Stimulated activated CD8-positive, alpha-beta memory T cell treated with anti-CD3 and anti-CD28 coated beads, Interleukin-4, amount 100 ng/mL, for 1 hour (primary cell): ENCODE data around the gene BZW2.
"Not testable (repeated sequence)": the region's sequence is repeated elsewhere in the genome, so short reads cannot be mapped to it uniquely, and the experiment has no call there.

Experiments
- DNase-seq, 2 donors: peaks; one replicate each; pipeline ENCODE4 v3.0.0-alpha.2; 2020; ENCODE audit warnings: low read depth in 2 of 2, low spot score in 1 of 2

Gene BZW2

DNA sequence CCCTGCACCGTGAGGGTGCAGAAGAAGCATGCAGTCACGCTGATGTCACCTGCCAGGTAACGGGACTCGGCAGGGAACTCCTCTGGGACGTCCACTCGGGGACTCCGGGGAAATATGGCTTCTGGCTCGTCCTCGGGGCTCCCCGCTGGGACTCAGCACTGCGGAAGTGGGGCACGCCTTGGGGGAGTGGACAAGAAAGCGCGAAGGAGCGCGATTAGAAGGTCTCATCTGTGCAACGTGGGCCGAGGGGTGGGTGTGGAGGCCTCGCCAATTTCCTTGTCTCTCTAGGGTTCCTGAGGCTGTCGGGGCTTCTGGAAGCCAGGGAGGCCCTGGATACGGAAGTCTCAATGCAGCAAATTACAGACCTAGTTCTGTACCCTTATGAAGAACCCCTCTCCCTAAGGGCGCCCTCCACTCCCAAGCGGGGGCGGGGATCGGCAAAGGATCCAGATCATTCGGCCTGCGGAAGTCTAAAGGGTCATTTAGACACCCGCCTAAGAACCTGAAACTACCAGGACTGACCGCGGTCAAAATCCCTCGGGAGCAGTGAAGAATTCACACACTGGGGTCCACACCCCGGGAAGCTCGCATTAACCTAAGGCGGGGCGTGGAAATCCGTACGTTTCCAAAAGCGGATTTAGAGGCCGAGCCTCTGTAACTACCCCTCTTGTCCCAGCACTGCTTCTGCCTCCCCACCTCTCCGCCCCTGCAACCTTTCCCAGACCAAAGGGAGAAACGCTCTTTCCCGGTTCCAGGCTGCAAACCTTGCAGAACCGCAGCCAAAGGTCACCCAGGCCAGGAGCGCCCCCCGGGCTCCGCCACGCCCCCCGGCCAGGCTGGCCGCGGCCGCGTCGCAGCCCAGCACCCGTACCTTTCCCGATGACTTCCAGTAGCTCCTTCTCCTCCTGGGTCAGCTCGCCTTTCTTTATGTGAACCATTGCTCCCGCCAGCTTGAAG, 1.1 kb upstream of the BZW2 start:
- peak in 1 of 2 donors; percentile 36 for DNase-seq

DNA sequence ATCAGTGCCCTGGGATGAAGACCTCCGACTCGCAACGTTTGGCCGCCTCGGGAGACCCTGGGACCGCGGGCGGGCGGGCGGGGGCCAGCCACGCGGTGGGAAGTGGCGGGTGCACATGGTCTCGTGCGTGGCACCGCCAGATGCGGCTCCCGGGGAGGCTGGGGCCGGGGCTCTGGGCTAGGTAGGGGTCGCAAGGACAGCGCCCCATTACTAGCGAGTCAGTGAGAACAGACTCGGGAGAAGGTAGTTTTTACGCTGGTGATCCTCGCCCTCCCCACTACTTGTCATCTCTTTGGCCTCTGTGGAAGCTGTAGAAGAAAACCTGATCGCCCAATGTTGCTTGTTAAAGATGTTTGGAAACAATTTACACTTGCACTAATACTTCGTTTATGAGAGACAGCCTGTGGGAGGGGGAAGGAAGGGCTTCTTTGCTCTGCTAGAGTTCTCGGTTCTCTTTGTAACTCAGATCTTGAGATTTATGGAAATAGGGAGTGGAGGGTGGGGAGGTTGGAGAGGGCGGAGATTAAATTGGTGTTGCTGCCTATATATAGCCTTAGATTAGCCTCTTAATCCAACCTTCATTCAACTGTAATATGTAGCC, 591 bp downstream of the BZW2 start:
- no peak for DNase-seq

DNA sequence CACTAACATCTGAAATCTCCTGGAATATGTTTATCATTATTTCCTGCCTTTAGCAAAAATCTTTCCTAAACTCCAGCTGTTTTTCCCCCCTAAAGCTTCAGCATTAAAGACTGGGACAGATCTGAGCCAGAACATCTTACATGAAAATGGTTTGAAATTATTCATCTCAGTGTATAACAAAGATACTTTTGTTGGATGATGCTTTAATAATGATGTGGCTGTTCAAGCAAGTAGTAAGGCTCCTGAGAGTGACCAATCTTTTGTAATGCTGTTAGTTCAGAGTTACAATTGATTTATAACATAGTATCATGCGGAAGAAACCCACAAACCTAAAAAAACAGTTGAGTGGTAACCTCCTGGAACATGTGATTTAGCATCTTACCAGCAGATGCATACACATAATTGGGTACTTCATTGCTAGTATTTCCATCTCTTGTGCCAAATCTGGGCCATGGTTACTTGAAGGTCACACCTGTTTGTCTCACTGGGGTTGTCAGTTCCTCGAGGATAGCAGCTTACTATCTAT, 1.5 kb downstream of the BZW2 start:
- no peak for DNase-seq

DNA sequence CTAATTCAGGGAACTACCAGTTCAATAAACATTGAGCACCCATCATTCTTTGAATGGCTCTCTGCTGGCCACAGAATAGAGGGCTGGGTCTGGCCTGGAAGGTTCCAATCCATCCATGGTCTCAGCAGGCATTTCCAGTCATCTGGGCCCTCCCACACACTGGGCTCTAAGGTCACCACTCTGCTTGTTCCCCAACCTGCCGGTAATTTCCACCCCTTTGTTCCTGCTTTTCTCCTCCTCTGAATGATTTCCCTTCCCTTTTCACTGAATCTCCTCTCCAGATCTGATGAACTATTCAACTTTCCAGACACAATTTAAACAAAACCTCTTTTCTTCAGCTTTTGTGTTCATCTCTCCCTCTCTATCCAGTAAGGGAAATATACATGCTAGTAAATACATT, 2.6 kb downstream of the BZW2 start:
- no peak for DNase-seq

DNA sequence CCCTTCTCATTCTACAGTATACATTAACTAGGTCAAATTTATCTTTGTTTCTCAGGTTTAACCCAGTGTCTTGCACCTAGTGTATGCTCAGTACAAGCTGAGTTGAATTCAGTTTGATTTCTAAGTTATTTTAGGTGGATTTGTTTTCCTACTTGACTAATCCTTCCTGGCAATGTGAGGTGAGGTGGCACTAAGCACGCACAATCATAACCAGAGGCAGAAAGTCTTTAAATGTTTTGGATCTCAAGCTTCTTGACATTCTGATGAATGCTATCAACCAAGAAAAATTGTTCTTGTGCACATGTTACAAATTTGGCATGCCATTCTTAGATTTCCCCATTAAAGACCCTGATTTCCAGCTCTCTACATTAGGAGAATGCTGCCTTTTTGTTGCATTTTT, 3.2 kb downstream of the BZW2 start:
- no peak for DNase-seq

DNA sequence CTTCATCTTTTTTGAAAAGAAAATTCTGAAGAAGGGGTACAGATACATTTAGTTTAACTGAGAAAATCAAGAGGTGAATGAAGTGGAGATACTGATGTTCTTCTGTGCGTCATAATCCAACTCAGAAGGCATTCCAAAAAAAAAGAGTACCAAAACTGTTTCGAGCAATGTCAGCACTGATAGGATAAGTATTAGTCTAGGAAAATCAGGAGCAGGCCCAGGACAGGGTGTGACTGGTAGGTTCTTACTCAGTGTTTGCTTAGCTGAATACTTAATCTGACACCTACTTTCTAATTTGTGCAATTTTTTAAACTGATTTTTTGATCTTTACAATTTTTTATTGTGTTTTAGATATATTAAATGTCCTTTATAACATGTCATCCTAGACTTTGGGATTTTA, 4.3 kb downstream of the BZW2 start:
- DNase-seq = no peak

DNA sequence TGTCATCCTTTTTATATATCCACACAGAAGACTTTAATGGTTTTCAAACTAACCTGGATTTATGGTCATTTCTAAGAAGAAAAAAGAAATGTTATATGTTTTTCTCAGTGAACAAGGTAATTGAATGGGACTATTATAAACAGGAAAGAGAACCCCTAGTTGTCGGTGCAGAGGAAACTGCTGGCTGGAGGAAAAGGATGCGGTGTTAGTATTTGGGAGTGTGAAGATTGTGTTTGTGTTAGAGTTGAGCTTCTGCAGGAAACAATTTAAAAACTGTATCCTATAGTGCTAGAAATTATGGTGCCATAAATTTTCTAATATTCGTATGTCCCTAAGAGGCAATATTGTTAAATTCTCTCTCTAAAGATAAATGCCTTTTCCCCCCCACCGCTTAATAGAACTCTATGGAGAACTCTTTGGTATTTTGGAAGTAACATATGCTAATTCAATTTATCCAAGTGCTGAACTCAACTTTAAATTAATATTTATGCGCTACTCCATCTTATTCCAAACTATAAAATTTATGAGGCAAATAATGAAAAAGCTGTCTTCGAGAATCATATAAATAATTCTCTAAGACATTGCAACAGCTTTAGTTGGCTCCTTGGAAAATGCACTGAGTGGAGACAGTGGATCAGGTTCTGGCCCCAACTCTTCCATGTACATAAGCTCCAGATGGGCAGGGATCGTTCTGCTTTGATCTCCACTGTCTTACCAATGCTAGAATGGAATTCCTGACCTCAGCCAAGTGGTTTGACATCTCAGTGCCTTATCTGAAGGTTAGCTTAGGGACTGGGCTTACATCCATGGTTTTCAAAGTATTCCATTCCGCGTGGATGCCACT, 5.6 kb downstream of the BZW2 start:
- no peak for DNase-seq

DNA sequence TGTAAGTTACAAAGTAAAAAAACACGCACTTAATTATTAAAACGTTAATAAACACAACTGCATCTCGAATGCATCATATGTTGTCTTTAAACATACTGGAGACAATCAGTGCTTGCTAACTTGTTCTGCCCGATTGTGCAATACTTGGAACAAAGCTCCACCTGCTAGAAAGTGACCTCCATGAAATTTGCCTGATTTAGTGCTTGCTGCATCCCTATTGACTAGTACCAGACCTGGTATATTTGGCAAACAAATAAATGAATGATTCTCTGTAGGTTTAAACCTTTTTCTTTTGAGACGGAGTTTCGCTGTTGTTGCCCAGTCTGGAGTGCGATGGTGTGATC, 6.2 kb downstream of the BZW2 start:
- DNase-seq = no peak

DNA sequence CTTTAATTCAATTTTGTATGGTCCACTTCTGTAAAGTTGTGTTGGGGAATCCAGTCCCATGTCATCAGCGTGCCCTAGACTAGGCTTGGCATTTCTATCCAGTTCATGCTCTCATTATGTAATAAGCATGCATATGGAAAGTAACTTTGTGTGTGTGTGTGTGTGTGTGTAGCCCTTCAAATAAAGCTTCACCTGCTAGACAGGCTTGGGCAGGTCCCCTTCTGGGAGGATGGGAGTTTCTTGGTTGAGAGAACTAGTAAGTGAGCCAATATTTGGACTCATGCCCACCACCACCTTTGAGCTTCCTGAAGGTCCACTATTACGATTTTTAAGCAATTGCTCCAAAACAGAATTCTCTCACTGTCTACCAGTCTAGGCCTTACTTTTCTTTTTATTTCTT, 6.9 kb downstream of the BZW2 start:
- DNase-seq = no peak

DNA sequence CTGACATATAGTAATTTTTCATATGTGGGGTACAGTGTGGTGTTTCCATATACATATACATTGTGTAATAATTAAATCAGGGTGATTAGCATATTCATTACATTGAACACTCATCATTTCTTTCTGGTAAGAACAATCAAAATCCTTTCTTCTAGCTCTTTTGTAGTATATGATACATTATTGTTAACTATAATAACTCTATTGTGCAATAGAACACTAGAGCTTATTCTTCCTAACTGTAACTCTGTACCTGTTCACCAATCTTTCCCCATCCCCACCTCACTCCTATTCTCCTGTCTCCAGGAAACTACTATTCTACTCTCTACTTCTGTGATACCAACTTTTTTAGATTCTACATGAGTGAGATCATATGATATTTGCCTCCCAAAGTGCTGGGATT, 9.4 kb downstream of the BZW2 start:
- no peak for DNase-seq

DNA sequence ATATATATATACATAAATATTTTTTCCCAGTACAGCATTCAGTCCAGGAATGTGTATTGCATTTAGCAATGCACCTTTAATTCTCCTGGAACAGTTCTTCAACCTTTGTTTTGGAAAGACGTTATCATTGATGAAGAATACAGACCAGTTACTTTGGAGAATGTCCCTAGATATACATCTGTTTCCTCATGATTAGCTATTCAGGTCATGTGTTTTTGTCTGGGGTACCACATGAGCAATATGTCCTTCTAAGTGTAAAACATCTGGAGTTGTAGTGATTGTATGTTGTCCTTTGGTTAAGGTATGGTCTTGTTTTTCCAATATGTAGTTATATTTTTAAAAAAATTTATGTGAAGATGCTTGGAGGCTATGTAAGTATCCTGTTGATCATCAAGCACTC, 10.2 kb downstream of the BZW2 start:
- no peak for DNase-seq

DNA sequence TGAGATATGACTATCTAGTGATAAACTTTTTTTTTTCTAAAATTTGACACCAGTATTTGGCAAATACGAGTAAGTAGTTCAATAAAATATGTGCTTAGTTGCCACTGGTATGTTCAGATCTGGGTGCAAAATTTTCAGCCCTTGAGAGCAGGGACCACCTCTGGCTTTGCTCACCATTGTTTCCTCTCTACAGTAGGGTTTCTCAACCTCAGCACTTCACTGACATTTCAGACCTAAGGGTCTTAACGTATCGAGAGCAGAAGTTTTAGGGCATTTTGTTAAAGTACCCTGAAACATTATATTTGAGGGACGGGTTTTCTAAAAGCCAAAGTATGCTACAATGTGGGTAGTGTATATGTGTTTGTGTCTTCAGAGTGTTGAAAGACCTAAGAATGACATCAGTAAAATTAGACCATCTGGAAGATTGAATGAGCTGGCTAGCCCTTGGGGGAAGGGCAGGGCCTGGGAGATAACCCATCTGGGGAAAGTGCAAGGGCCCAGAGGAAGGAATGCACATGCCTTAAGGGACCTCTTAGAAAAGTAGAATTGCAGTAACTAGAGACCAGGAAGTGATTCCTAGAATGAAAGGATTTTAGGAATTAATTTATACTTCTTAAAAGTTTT, 11.8 kb downstream of the BZW2 start:
- no peak for DNase-seq

DNA sequence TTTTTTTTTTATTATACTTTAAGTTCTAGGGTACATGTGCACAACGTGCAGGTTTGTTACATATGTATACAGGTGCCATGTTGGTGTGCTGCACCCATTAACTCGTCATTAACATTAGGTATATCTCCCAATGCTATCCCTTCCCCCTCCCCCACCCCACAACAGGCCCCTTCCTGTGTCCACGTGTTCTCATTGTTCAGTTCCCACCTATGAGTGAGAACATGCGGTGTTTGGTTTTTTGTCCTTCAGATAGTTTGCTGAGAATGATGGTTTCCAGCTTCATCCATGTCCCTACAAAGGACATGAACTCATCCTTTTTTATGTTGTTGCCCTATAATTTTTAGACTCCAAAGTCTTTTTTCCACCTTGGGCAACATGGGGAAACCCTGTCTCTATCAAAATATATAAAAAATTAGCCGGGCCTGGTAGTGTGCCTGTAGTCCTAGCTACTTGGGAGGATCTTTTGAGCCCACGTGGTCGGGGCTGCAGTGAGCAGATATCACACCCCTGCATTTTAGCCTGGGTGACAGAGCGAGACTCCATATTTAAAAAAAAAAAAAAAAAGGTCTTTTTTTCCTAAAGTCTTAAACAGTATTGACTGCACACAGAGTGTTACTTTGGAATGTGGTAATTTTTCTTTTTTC, 14.0 kb downstream of the BZW2 start:
- DNase-seq = not testable (repeated sequence)

DNA sequence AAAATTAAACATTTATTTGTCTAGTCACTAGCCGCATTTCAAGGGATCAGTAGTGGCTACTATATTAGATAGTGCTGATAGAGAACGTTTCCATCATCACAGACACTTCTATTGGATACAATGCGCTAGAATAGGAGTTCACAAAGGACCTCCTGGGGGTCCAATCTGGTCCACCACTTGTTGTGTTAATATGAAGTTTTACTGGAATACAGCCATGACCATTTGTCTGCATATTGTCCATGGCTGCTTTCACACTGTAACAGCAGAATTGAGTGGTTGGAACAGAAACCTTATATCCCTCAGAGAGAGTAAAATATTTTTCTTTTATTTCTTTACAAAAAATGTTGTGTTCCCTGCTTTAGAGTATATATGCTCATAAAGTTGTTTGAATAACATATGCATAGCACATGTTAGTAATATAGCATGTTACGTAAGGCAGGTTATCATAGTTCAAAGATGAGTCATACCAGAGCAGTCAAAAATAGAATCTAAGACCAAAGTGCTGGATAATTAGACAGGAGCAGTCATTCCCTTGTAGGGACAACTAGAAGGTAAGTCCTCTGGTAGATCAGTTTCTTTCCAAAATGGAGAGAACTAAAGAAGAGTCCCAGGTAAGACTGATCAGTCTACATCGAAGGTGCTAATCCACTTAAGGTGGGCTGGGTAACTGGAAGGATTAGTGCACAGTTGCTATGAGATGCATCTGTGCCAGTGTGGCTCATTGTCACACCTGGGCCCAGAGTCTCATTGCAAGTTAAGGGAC, 14.9 kb downstream of the BZW2 start:
- no peak for DNase-seq

DNA sequence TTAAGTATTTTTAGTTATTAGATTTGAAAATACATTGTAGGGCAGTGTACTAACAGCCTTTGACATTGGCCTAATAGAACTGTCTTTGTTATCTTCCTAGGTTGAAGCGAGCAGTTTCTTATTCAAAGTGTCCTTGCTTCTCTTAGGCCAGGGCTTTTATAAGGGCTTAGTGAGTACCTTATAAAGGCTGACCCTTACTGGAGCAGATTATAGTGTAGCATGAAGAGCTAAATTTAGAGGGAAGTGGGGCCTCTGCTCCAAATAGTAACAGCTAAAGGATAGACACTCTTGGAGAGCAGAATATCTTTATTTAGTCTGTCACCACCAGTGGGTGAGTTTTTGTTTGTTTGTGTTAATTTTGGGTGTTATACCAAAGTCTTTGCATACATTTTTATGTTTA, 15.9 kb downstream of the BZW2 start:
- no peak for DNase-seq

DNA sequence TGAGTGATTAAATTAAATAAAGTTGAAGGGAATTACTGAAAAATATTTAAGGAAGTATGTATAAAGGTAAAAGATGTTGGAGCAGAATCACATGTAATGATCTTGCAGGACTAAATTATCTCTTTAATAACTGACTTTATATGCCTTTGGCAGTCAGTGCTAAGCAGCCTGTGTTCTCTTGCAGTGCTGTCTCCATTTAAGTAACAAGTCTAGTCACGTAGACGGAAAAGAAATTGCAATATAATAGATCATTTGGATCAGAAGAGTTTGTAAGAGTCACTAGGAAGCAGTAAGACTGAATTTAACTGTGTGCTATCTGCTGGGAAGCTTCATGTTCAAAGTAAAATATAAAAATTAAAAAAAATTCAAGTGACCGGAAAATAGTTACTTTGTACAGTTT, 21.4 kb downstream of the BZW2 start:
- DNase-seq = no peak

DNA sequence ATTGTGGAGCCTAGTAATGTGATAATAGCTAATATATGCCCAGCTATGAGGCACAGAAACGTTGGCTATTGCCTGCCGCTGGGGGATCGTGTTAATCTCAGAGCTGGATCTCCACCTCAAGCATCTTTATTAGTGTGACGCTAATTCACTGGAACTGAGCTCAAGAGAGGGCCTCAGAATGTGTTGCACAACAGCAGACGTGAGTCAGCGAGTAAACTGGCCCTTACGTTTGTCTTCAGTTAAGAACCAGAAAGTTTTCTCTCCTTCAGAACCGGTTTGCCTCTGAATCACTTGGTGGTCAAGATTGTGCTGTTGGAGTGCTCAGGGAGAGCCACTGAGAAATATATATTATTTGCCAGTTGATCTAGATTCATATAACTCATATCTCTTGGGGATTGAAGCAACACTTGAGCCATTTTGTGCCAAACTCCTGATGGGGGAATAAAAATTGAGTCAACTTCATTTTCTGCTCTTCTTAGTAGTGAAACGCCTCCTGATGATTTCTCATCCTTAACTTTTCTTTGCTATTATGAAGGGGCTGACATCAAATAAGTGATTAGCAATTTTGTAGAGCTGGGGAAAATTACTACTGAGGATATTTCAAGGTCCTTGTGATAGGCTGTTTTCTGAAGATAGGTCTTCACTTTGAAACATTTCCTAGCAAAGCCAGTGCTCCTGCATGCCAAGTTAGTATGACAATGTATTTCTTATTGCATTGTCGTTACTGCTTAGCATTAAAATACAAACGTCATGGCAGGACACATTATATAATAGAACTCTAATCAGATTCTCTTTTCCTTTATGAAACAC, 22.3 kb downstream of the BZW2 start:
- no peak for DNase-seq

DNA sequence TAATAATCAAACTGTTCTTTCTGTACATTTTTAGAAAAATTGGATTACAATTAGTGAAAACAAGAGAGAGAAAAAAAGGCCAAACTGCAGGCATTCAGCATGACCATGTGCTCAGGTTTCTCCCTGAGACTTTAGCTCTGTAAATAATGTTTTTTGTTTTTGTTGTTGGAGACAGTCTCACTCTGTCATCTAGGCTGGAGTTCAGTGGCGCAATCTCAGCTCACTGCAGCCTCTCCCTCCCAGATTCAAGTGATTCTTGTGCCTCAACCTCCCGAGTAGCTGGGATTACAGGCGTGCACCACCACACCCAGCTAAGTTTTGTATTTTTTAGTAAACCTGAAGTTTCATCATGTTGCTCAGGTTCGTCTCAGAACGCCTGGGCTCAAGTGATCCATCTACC, 23.0 kb downstream of the BZW2 start:
- no peak for DNase-seq

DNA sequence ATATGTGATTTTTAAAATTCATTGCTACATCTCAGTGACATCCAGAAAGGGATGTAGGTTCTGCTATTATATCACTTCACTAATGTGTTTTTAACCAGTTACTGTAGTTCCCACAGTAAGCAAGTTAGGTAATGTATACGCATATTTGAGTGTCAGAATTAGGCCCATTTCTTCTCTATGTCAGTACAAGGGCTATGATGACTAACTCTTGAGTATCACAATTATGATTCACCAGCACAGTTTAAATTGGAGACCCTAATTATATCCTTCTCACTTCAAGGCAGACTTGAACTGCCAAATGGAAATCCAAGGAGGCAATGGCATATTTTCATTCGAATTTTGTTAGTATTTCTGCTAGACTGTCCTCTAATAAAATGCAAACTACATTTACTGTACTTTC, 23.6 kb downstream of the BZW2 start:
- DNase-seq = no peak
